HUES48 (cell line): ENCODE data around the gene KHNYN.

Experiments used
- H3K27ac ChIP-seq: one replicate; pipeline ENCODE4 v1.7.0; 2013; ENCODE audit warnings: low read depth, low read length, inconsistent platforms
- H3K27me3 ChIP-seq: 2 replicates; pipeline ENCODE4 v1.6.1; 2013; ENCODE audit warnings: mild to moderate bottlenecking, low read length; ENCODE audit not compliant: control insufficient read depth, insufficient read depth
- H3K36me3 ChIP-seq: 2 replicates; pipeline ENCODE4 v1.6.1; 2013; ENCODE audit warnings: low read length; ENCODE audit not compliant: control insufficient read depth, insufficient read depth
- H3K4me1 ChIP-seq: 2 replicates; pipeline ENCODE4 v1.6.1; 2013; ENCODE audit warnings: mild to moderate bottlenecking, low read length; ENCODE audit not compliant: control insufficient read depth, insufficient read depth
- H3K4me3 ChIP-seq: 2 replicates; pipeline ENCODE4 v1.5.1; 2013; ENCODE audit warnings: mild to moderate bottlenecking, low read depth, low read length
- H3K9ac ChIP-seq: 2 replicates; pipeline ENCODE4 v1.6.1; 2013; ENCODE audit warnings: mild to moderate bottlenecking, low read depth, low read length, moderate library complexity
- H3K9me3 ChIP-seq: 2 replicates; pipeline ENCODE4 v1.6.1; 2013; ENCODE audit warnings: low read length; ENCODE audit not compliant: control insufficient read depth, insufficient read depth

KHNYN gene

GRCh38 chr14:24483604-24484252 is 54.0 kb downstream of the KHNYN start:
- H3K27me3 ChIP-seq = no peaks in the 10 kb centered on the region
- no peaks in the 10 kb centered on the region for H3K9me3 ChIP-seq
- no peaks in the 10 kb centered on the region for H3K36me3 ChIP-seq
- H3K27ac ChIP-seq = no peak overlapping the region
- no peak overlapping the region for H3K9ac ChIP-seq
- H3K4me1 ChIP-seq = peaks cover 12% of the 10 kb centered on the region; the same call in 1 of the 2 replicates
- no peak overlapping the region for H3K4me3 ChIP-seq
